ENCODE data around the gene GLI2.

DNA sequence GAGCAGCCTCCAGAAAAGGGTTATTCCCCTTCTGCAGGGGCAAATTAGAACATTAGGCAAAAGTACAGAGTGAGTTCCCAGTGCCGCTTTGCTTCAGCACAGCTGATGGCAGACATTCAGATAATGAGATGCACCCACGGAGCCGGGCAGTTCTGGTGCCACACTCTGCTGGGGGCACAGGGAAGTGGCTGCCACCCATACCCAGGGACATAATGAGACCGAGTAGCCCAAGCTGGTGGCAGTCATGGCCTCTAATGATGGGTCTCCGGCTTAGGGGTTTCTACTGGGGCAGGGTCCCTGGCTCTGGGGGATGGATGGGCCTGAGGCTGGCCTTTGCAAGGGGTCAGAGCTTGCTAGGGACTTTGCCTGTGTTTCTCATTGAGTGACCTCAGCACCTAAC is 26.2 kb downstream of the GLI2 start:
- TF ChIP-seq JUND (IDR thresholded peaks at IDR 0.05; ENCODE audit: low read length) (no peak), RNF2 (IDR thresholded peaks at IDR 0.05; ENCODE audit: borderline replicate concordance, low read depth, low read length, missing control alignments, poor library complexity, severe bottlenecking) (no peak), ASH2L (IDR thresholded peaks at IDR 0.05; ENCODE audit: low read length) (no peak), EP300 (IDR thresholded peaks at IDR 0.05; ENCODE audit: borderline replicate concordance in 1 of 2, low read depth in 2 of 2, low read length in 2 of 2) (no peak), BACH1 (IDR thresholded peaks at IDR 0.05; ENCODE audit: low read length) (no peak), POLR2A (IDR thresholded peaks at IDR 0.05; ENCODE audit: control extremely low read depth in 1 of 2, low read depth in 2 of 2, low read length in 2 of 2) (no peak), SP1 (IDR thresholded peaks at IDR 0.05; ENCODE audit: low read depth, low read length) (no peak), GABPA (IDR thresholded peaks at IDR 0.05; ENCODE audit: borderline replicate concordance, insufficient read depth, low read length) (no peak), GTF2F1 (IDR thresholded peaks at IDR 0.05; ENCODE audit: borderline replicate concordance, low read depth, low read length) (no peak), SIRT6 (IDR thresholded peaks at IDR 0.05; ENCODE audit: low read length) (no peak), MAX (IDR thresholded peaks at IDR 0.05) (no peak)
- TF ChIP-seq, protein P1, sequence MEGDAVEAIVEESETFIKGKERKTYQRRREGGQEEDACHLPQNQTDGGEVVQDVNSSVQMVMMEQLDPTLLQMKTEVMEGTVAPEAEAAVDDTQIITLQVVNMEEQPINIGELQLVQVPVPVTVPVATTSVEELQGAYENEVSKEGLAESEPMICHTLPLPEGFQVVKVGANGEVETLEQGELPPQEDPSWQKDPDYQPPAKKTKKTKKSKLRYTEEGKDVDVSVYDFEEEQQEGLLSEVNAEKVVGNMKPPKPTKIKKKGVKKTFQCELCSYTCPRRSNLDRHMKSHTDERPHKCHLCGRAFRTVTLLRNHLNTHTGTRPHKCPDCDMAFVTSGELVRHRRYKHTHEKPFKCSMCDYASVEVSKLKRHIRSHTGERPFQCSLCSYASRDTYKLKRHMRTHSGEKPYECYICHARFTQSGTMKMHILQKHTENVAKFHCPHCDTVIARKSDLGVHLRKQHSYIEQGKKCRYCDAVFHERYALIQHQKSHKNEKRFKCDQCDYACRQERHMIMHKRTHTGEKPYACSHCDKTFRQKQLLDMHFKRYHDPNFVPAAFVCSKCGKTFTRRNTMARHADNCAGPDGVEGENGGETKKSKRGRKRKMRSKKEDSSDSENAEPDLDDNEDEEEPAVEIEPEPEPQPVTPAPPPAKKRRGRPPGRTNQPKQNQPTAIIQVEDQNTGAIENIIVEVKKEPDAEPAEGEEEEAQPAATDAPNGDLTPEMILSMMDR (IDR thresholded peaks at IDR 0.05; ENCODE audit: control extremely low read depth in 1 of 3, insufficient read depth in 1 of 3, low read depth in 1 of 3, low read length in 3 of 3), result no peak

All from H1 (cell line).